GM18526 (cell line): ENCODE results near the gene KIF26A.

Experiments
- POLR2A ChIP-seq: IDR thresholded peaks from 3 replicates; pipeline ENCODE4 v1.6.1; 2011; ENCODE audit not compliant: insufficient read length; ENCODE audit errors: extremely low read depth

Gene KIF26A

GRCh38 chr14:104223101-104224041 lies 85.0 kb downstream of the KIF26A start:
- no peak for TF ChIP-seq POLR2A

DNA sequence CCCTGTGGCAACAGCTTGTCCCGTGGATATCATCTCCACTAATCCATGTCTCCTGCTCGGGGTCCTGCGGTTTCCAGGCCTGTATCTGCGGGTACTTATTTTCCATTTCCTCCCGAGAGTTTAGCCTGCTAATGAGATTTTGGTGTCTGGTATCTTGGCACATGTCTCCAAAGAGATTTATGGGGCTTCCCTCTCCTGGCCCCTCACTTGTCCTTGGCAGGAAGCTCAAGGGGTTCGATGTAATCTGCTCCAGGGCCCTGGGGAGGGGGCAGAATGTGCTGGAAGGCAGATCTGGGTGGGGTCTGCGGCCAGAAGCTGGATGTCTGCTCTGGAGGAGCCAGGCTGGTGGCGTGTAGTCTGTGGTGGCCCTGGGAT lies 85.7 kb downstream of the KIF26A start:
- no peak for TF ChIP-seq POLR2A

DNA sequence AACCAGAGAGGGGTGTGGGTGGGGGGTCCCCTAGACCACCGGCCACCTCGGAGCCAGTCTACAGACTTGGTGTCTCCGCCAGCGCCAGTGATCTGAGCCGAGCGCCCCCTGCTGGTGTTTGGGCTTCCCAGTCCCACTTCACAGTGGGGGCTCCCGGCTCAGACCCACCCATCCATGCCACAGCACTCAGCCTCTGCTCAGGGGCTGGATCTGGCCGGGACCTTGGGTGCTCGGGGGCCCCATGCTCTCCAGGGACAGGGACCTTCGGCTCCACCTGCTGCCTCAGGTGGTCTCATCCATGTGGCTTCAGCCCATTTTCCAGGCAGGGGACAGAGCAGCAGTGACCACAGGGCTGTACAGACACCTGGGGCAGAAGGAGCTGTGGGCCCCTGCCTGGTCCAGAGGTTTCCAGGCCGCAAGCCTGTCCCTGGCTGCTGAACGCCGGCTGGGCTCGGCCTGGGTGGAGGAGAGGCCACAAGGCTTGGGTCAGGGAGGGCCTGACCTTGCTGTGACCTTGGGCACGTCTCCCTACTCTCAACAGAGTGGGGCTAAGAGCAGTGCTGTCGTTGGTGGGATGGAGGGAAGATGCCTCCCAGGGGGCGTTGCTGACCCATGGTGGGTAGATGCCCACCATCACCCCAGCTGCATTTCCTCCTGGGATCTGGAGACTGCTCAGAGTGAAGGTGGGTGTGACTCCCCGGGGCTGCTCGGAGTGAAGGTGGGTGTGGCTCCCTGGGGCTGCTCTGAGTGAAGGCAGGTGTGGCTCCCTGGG lies 86.3 kb downstream of the KIF26A start:
- no peak for TF ChIP-seq POLR2A

GRCh38 chr14:104226421-104227383 lies 88.3 kb downstream of the KIF26A start:
- no peak for TF ChIP-seq POLR2A

DNA sequence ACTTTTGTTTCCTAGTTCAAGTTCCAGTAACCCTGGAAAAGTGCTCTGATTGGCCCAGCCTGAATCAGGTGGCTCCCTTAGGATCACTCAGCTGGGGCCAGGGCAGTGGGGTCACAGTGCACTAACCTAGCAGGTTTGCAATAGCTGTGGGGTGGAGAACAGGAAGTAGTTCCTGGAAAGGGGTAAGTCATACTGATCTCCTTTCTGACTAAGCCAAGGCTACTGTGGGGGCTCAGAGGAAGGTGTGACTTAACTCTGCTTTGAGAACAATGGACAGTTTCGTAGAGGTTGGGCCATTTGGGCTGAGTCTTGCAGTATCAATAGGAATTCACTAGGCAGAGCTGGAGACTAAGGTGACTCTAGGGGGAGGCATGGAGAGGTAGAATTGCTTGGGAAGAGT lies 89.4 kb downstream of the KIF26A start:
- TF ChIP-seq POLR2A: no peak

GRCh38 chr14:104228221-104228620 lies 89.8 kb downstream of the KIF26A start:
- no peak for TF ChIP-seq POLR2A

DNA sequence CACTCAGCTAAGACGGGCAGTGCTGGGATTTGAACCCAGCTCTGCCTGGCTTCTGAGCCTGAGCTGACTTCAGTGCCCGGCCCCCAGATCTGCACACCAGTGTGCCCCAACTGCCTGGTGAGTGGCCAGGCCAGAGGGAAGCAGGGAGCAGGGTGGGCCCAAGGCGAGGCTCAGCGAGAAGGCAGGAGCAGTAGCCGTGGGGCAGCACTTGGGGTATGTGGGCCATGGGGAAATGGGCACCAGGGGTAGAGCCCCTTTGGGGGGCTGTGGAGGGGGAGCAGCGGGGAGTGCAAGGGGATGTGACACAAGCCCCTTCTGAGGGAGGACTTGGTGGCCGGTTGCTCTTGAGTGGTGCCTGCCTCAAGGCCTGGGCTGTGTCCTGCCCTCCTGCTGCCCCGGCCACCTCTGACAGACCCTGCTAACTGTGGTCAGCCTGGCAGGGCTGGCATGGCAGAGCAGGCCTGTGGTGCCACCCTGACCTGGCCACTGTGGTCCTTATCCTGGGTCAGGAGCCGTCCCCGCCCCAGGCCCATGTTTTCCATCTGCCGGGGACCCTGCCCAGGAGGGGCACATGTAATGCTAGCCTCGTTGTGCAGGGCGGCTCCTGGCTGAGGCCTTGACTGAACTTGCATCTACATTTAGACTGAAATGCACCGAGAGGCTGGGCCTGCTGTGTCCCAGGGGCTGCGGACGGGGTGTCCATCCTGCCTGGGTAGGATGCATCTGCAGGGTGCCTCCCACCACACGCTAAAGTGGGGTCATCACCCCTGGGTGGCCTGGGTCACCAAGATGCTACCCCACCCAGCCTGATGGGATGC lies 90.5 kb downstream of the KIF26A start:
- TF ChIP-seq POLR2A: no peak

- TF ChIP-seq POLR2A: no peak
These were observed 91.2 kb downstream of the KIF26A start for GRCh38 chr14:104229534-104230055.

DNA sequence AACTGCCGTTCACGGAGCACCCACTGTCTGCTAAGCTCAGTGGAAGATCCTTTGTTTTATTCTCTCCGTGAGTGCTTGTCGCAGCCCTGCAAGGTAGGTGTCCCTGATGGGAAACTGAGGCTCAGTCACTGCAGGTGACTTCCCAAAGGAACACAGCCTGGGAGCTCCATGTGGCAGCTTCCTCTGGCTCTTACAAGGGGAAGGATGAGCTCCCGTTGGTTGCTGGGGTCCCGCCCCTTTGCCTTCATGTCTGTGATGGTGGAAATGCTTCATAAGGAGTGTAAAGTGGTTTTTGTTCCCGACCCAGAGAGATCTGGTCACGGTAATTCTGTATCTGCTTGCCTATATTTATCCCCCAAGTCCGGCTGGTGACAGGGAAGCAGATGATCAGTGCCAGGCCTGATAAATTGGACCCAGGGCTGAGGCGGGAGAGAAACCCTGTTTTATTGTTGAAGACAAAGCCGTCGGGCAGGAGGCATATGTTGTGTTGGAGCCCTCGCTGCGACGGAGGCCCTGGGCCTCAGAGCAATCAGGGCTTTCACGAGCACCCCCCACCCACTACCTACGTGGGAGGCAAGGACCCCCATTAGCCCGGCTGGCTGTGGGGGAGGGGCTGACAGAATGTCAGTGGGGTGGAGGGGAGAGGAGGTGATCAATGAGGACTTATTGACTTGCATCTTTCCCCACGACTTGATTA lies 91.9 kb downstream of the KIF26A start:
- no peak for TF ChIP-seq POLR2A
